ENCODE measurements around the gene RNU6-1. TPM values are rescaled to one million over a fixed set of nuclear protein-coding genes. Genes with fewer than 3 reads are reported as not detected.

The RNU6-1 gene
- total RNA-seq, 1 experiment from 2014 or later, result not detected

- H3K4me1 Mint-ChIP-seq, result peaks cover 53% of the 10 kb centered on the region
- POLR2A ChIA-PET, result no interaction called here
- peaks cover 96% of the 10 kb centered on the region for H3K27me3 Mint-ChIP-seq (ENCODE audit: low read depth)
- peak overlapping the region; percentile 68 for H3K4me3 Mint-ChIP-seq
- H3K9me3 Mint-ChIP-seq, result no peaks in the 10 kb centered on the region
- H3K27ac Mint-ChIP-seq, result no peak overlapping the region
- no peak for ATAC-seq
- CTCF ChIA-PET, result interaction anchor here (0.7 to 5.0 kb wide), 4 partner anchors 9 to 360 kb away, joined by 3 to 31 read pairs (median 4); no protein-coding TSS in a partner anchor
- H3K36me3 Mint-ChIP-seq, result no peaks in the 10 kb centered on the region; the same call in 1 of the 2 replicates
- TF ChIP-seq FOXJ3 (CRISPR knock-in tag; IDR thresholded peaks at IDR 0.05; ENCODE audit: borderline replicate concordance) (no peak), PRDM15 (CRISPR knock-in tag; IDR thresholded peaks at IDR 0.05) (peak; percentile 16; the same call in 1 of the 2 replicates)
- no peak for DNase-seq (ENCODE audit: low spot score)
Measured at GRCh38 chr15:67822537-67823313, 17.1 kb downstream of the RNU6-1 start.

DNA sequence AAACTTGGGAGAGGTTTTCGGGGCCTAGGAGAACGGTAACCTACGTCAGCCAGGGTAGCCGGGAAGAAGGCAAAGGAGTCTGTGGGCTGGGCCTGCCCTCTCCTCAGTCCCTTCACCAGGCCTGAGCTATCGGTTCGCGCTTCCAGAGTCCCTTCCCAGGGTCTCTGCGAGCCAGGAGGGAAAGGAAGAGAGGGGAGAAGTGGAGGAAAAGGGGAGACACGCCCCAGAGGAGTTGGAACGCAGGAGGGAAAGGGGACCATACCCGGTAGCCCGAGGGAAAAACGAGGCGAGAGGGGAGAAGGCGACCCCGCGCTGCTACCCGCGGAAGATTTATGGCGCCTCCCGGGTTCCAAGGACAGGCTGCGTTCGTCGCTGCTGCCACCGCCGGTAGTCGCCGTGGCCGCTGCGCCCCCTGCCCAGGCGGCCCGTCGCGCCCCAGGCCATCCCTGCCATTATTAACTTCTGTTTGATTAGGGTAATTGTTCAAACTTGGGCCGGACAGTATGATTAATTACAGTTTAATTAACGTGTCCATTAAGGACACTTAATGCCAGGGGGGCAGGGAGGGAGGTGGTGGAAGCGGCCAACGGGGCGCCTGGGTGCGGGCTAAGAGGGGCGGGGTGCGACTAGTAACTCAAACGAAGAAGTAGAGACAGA, 17.9 kb downstream of the RNU6-1 start:
- Mint-ChIP-seq H3K9me3 (no peaks in the 10 kb centered on the region; the same call in 1 of the 2 replicates), H3K27ac (no peak overlapping the region), H3K4me1 (peaks cover 53% of the 10 kb centered on the region), H3K27me3 (ENCODE audit: low read depth) (peaks cover 97% of the 10 kb centered on the region), H3K36me3 (no peaks in the 10 kb centered on the region; the same call in none of the 2 replicates), H3K4me3 (peak overlapping the region; percentile 68)
- no peak for TF ChIP-seq ZBTB21 (CRISPR knock-in tag; IDR thresholded peaks at IDR 0.05; ENCODE audit: borderline replicate concordance)
- ATAC-seq (no peak; the same call in 1 of the 2 replicates), DNase-seq (ENCODE audit: low spot score) (no peak)
- ChIA-PET POLR2A (no interaction called here), CTCF (interaction anchor here (0.7 to 4.0 kb wide), 7 partner anchors 9 to 359 kb away, joined by 3 to 16 read pairs (median 4); no protein-coding TSS in a partner anchor)

- ChIA-PET CTCF (interaction anchor here (1.1 to 4.0 kb wide), 5 partner anchors 8 to 320 kb away, joined by 3 to 16 read pairs (median 4); no protein-coding TSS in a partner anchor), POLR2A (interaction anchor here (0.9 kb wide), 1 partner anchor 17 kb away, joined by 3 read pairs; no protein-coding TSS in a partner anchor)
- DNase-seq (ENCODE audit: low spot score) (peak; percentile 79), ATAC-seq (peak; percentile 5)
- Mint-ChIP-seq H3K4me3 (peak overlapping the region; percentile 68), H3K27me3 (ENCODE audit: low read depth) (peaks cover 97% of the 10 kb centered on the region), H3K36me3 (peaks cover 4% of the 10 kb centered on the region), H3K27ac (no peak overlapping the region), H3K4me1 (peaks cover 50% of the 10 kb centered on the region), H3K9me3 (peaks cover 6% of the 10 kb centered on the region)
- no peak for TF ChIP-seq GABPB1 (CRISPR knock-in tag; IDR thresholded peaks at IDR 0.05)
- TF ChIP-seq FOXP4 (CRISPR knock-in tag; IDR thresholded peaks at IDR 0.05), result peak; percentile 95
- TF ChIP-seq, protein P1, sequence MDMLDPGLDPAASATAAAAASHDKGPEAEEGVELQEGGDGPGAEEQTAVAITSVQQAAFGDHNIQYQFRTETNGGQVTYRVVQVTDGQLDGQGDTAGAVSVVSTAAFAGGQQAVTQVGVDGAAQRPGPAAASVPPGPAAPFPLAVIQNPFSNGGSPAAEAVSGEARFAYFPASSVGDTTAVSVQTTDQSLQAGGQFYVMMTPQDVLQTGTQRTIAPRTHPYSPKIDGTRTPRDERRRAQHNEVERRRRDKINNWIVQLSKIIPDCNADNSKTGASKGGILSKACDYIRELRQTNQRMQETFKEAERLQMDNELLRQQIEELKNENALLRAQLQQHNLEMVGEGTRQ (CRISPR knock-in tag; IDR thresholded peaks at IDR 0.05), result no peak
- no peak for TF ChIP-seq ZBTB43 (CRISPR knock-in tag; IDR thresholded peaks at IDR 0.05)
- TF ChIP-seq E2F1 (CRISPR knock-in tag; IDR thresholded peaks at IDR 0.05), result no peak
- TF ChIP-seq ZNF121 (CRISPR knock-in tag; IDR thresholded peaks at IDR 0.05), result peak; percentile 98
- TF ChIP-seq MXD4 (CRISPR knock-in tag; IDR thresholded peaks at IDR 0.05; ENCODE audit: borderline replicate concordance), result no peak
- TF ChIP-seq, protein P2, sequence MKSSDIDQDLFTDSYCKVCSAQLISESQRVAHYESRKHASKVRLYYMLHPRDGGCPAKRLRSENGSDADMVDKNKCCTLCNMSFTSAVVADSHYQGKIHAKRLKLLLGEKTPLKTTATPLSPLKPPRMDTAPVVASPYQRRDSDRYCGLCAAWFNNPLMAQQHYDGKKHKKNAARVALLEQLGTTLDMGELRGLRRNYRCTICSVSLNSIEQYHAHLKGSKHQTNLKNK (CRISPR knock-in tag; IDR thresholded peaks at IDR 0.05), result no peak
- no peak for TF ChIP-seq TP53 (CRISPR knock-in tag; IDR thresholded peaks at IDR 0.05)
- TF ChIP-seq JAZF1 (CRISPR knock-in tag; IDR thresholded peaks at IDR 0.05), result no peak
- TF ChIP-seq PRRX2 (CRISPR knock-in tag; IDR thresholded peaks at IDR 0.05), result no peak
- TF ChIP-seq ZNF671 (CRISPR knock-in tag; IDR thresholded peaks at IDR 0.05), result no peak
- TF ChIP-seq ERG (CRISPR knock-in tag; IDR thresholded peaks at IDR 0.05), result no peak
- no peak; the same call in 1 of the 2 replicates for TF ChIP-seq SP1 (CRISPR knock-in tag; conservative IDR thresholded peaks at IDR 0.05)
Measured at GRCh38 chr15:67820992-67821783, 18.7 kb downstream of the RNU6-1 start.
